ENCODE data around the gene MRPL19. TPM values are rescaled to one million over a fixed set of nuclear protein-coding genes. Genes with fewer than 3 reads are reported as not detected.

Gene MRPL19
- total and polyA plus RNA-seq, 2 of the 13 experiments (the other 11 are each of a cell fraction or from before 2014, with no cell fraction given), result 43.2 to 163 TPM

GRCh38 chr2:75605770-75606529, 40.6 kb upstream of the MRPL19 start (continued):
- no peak for TF ChIP-seq SMARCE1 (IDR thresholded peaks at IDR 0.05; ENCODE audit: borderline replicate concordance)
- no peak for TF ChIP-seq CCDC6 (CRISPR knock-in tag; IDR thresholded peaks at IDR 0.05)
- no peak for TF ChIP-seq ZNF263 (CRISPR knock-in tag; IDR thresholded peaks at IDR 0.05)
- 0 out of 2 replicates have a peak, but pooled peaks have one; percentile 30 for TF ChIP-seq GATAD2A (CRISPR knock-in tag; IDR thresholded peaks at IDR 0.05)

- Histone ChIP-seq H3K79me2 (ENCODE audit: insufficient read depth, low read length) (no peaks in the 10 kb centered on the region), H2AFZ (ENCODE audit: low read length) (no peak overlapping the region), H3K9me3 (ENCODE audit: low read length) (no peaks in the 10 kb centered on the region), H4K20me1 (ENCODE audit: insufficient read depth, low read length) (no peaks in the 10 kb centered on the region), H3K27me3 (ENCODE audit: control insufficient read depth in 1 of 2, insufficient read depth in 2 of 2, low read length in 2 of 2) (no peaks in the 10 kb centered on the region; a peak in 1 of 5 replicates), H3K9ac (ENCODE audit: insufficient read depth, low read depth, low read length) (no peak overlapping the region), H3K4me1 (ENCODE audit: insufficient read depth, low read length) (peaks cover 53% of the 10 kb centered on the region), H3K4me3 (replicated peaks in 1 of 3; ENCODE audit: insufficient read depth in 1 of 3, low read depth in 2 of 3, low read length in 3 of 3) (no peak overlapping the region), H3K36me3 (replicated peaks in 1 of 2; ENCODE audit: control insufficient read depth in 1 of 2, insufficient read depth in 2 of 2, low read length in 2 of 2) (no peaks in the 10 kb centered on the region), H3K27ac (ENCODE audit: extremely low read length, insufficient read depth, low read length) (no peak overlapping the region), H3K4me2 (ENCODE audit: low read depth, low read length) (no peak overlapping the region)
- in situ Hi-C loops (cut with HindIII; ENCODE audit: extremely low pct_ligation_motif_present, low pct_unique_long_range_greater_than_20kb), result loop anchor here (5.0 to 25.0 kb wide), 4 partner anchors 35 to 545 kb away; no protein-coding TSS in a partner anchor
- ATAC-seq (no peak), DNase-seq (ENCODE audit: low spot score) (no peak), FAIRE-seq (no peak)
- no TSS peak for BruUV-seq (replicated peaks)
- intact Hi-C loops (cut with micrococcal nuclease; ENCODE audit: unreplicated experiment), result no loop called here
- POLR2A ChIA-PET, result interaction anchor here (1.1 to 2.5 kb wide), 5 partner anchors 36 to 126 kb away, joined by 3 to 11 read pairs (median 5); partner anchors contain the start of gene EVA1A
- CTCF ChIA-PET (ENCODE audit: low intra/inter-chr PET ratio, low total read pairs), result interaction anchor here (6.4 kb wide), 1 partner anchor 141 kb away, joined by 144 read pairs; no protein-coding TSS in a partner anchor
- 96% methylated on average over 8 of the region's 8 CpGs for WGBS (ENCODE audit: low lambda C conversion rate)
- TF ChIP-seq ZNF331 (CRISPR knock-in tag; IDR thresholded peaks at IDR 0.05) (peak; percentile 85), CAMTA2 (CRISPR knock-in tag; IDR thresholded peaks at IDR 0.05; ENCODE audit: borderline replicate concordance) (no peak)
Observed at GRCh38 chr2:75606761-75607399, 39.7 kb upstream of the MRPL19 start.

Measured in HepG2 (cell line).